Measurements from ENCODE around the gene LILRB3. TPM values are rescaled to one million over a fixed set of nuclear protein-coding genes. Genes with fewer than 3 reads are reported as not detected.
"Not testable (repeated sequence)": the region's sequence is repeated elsewhere in the genome, so short reads cannot be mapped to it uniquely, and the experiment has no call there.

Gene LILRB3
- total RNA-seq, 1 donor from 2014 or later, result 3.6 TPM

- DNase-seq (no peak), ATAC-seq (ENCODE audit: poor library complexity) (no peak)
- intact Hi-C loops (cut with DNase I), result no loop called here
These were observed 20.8 kb downstream of the LILRB3 start for GRCh38 chr19:54201980-54202379.

DNA sequence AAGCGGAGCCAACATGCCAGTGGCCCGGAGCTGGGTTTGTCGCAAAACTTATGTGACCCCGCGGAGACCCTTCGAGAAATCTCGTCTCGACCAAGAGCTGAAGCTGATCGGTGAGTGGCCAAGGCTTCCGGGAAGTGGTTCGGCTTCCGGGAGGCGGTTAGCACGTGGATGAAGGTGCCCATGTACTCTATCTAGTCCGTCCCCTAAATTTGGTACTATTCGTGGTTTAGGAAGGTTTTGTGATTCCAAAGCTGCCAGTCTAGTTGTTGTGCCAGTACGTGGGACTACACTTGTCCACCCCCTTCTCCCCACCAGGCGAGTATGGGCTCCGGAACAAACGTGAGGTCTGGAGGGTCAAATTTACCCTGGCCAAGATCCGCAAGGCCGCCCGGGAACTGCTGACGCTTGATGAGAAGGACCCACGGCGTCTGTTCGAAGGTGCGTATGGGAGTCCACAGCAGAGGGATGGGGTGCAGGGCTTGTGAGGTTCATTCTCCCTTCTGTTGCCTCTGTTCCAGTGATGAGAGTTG is 21.6 kb downstream of the LILRB3 start:
- intact Hi-C loops (cut with DNase I), result no loop called here
- ATAC-seq (ENCODE audit: poor library complexity) (no peak), DNase-seq (no peak)

GRCh38 chr19:54199401-54199800 is 23.4 kb downstream of the LILRB3 start:
- ATAC-seq (ENCODE audit: poor library complexity) (no peak), DNase-seq (no peak)
- intact Hi-C loops (cut with DNase I), result no loop called here

DNA sequence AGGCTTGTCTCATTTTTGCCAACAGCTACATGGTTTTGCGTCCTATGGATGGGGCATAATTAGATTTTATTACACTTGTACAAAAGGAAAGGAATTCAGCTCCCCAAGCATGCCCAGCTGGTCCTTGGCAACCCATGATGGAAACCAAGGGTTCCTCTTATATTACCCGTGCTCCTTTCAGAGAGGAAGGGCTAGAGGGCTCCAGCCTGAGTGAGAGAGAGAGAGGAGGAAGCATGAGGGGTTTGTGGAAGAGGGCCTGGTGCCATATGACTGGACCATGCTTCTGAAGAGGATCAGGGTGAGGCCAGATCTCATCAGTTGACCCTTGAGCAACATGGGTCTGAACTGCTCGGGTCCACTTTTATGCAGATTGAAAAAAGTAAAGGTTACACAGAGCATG is 25.7 kb downstream of the LILRB3 start:
- no peak for DNase-seq
- intact Hi-C loops (cut with DNase I), result no loop called here
- ATAC-seq (ENCODE audit: poor library complexity), result no peak

GRCh38 chr19:54196536-54196935 is 26.3 kb downstream of the LILRB3 start:
- ATAC-seq (ENCODE audit: poor library complexity) (no peak), DNase-seq (no peak)
- intact Hi-C loops (cut with DNase I), result no loop called here

GRCh38 chr19:54194463-54194862 is 28.3 kb downstream of the LILRB3 start:
- intact Hi-C loops (cut with DNase I); ATAC-seq (ENCODE audit: poor library complexity); DNase-seq: not testable (repeated sequence)

DNA sequence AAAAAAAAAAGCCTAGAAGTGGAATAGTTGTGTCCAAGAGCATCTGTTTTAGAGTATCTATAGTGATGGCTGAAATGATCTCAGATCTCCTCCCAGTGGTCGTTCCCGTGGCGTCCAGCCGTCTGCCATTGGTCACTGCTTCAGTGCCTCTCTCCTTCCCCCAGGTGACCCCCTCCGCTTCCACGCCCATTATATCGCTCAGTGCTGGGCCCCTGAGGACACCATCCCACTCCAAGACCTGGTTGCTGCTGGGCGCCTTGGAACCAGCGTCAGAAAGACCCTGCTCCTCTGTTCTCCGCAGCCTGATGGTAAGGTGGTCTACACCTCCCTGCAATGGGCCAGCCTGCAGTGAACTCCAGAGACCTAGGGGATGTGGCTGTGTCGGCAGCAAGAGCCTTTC is 29.8 kb downstream of the LILRB3 start:
- ATAC-seq (ENCODE audit: poor library complexity) (no peak), DNase-seq (no peak)
- intact Hi-C loops (cut with DNase I), result no loop called here

DNA sequence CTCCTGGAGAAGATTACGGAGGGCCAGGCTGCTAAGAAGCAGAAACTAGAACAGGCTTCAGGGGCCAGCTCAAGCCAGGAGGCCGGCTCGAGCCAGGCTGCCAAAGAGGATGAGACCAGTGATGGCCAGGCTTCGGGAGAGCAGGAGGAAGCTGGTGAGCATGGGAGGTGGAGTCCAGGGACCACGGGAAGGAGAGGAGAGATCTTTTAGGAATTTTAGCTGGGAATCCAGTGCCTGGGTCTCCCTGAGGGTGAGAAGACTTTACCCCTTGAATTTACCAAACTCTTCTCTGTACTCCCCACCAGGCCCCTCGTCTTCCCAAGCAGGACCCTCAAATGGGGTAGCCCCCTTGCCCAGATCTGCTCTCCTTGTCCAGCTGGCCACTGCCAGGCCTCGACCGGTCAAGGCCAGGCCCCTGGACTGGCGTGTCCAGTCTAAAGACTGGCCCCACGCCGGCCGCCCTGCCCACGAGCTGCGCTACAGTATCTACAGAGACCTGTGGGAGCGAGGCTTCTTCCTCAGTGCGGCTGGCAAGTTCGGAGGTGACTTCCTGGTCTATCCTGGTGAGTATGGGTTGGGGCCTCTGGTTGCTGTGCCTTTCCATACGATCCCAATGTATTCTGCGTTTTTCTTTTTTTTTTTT is 30.9 kb downstream of the LILRB3 start:
- ATAC-seq (ENCODE audit: poor library complexity) (no peak), DNase-seq (no peak)
- intact Hi-C loops (cut with DNase I), result no loop called here

GRCh38 chr19:54191011-54191810 is 31.6 kb downstream of the LILRB3 start, which contains the start of gene TSEN34:
TSEN34 (plus strand) TSS chr19:54191308; CDS start chr19:54191365, 57 bp downstream.
- DNase-seq, result peak; percentile 93
- peak; percentile 59 for ATAC-seq (ENCODE audit: poor library complexity)
- intact Hi-C loops (cut with DNase I), result no loop called here

DNA sequence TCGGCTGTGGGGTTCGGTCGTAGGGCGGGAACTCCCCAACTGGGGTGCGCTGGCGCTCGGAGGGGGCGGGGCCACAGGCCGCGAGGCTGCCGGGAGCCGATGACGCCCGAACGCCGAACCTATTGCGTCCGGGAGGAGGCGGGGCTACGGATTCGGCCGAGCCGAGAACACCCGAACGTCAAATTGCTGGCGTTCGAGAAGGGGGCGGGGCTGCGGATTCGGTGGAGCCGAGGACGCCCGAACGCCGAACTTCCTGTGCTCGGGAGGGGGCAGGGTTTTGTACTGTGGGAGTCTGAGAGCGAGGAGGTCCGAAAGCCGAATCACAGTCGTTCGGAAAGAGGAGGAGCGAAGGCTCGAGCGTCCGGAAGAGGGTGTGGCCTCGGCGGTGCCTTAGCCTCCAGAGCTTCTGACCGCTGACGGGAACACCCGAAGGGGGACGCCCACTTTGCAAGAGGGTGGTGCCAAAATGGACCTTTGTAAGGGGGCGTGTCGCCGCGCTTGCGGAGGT is 32.2 kb downstream of the LILRB3 start:
- intact Hi-C loops (cut with DNase I), result no loop called here
- DNase-seq (peak; percentile 99), ATAC-seq (ENCODE audit: poor library complexity) (peak; percentile 79)

- peak; percentile 100 for DNase-seq
- ATAC-seq (ENCODE audit: poor library complexity), result peak; percentile 82
- intact Hi-C loops (cut with DNase I), result no loop called here
These were observed 32.9 kb downstream of the LILRB3 start for GRCh38 chr19:54189735-54190502.

DNA sequence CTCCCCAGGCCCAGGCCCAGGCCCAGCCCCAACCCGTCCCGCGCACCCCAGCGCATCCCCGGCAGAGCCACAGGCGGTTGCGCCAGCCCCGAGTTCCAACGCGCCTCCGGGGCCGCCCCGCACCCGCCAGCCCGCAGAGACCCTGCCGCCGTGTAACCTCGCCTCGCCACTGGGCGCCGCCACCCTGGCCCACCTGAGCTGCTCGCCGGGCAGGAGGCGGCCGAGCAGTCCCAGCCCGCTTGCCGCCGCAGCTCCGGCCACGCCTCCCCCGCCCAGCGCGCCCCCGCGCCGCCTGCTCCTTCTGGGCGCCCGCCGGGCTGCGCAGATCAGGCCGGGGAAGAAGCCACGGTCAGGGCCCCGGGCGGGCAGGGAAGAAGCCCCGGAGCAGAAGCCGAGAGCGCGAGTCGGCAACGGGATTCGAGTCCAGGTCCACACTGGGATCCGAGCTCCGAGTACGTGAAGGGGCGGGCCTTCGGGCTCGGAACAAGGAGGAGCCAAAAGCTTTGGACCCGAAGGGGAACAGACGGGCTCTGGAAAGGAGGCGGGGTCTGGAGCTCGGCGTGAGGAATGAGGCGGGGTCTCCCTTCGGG is 33.6 kb downstream of the LILRB3 start, which contains the start of gene MBOAT7:
Gene MBOAT7 (minus strand): TSS at position 436 of the 590 bp plus-strand sequence. CDS start 1,072 bp downstream, outside the sequence.
- no peak for DNase-seq
- peak; percentile 11 for ATAC-seq (ENCODE audit: poor library complexity)
- intact Hi-C loops (cut with DNase I), result no loop called here

- ATAC-seq (ENCODE audit: poor library complexity) (no peak), DNase-seq (no peak)
- intact Hi-C loops (cut with DNase I), result no loop called here
These were observed 34.5 kb downstream of the LILRB3 start for GRCh38 chr19:54188215-54188871.

- intact Hi-C loops (cut with DNase I), result no loop called here
- DNase-seq (no peak), ATAC-seq (ENCODE audit: poor library complexity) (no peak)
These were observed 35.8 kb downstream of the LILRB3 start for GRCh38 chr19:54186934-54187381.

- intact Hi-C loops (cut with DNase I), result no loop called here
- DNase-seq (no peak), ATAC-seq (ENCODE audit: poor library complexity) (no peak)
These were observed 36.5 kb downstream of the LILRB3 start for GRCh38 chr19:54186351-54186750.

DNA sequence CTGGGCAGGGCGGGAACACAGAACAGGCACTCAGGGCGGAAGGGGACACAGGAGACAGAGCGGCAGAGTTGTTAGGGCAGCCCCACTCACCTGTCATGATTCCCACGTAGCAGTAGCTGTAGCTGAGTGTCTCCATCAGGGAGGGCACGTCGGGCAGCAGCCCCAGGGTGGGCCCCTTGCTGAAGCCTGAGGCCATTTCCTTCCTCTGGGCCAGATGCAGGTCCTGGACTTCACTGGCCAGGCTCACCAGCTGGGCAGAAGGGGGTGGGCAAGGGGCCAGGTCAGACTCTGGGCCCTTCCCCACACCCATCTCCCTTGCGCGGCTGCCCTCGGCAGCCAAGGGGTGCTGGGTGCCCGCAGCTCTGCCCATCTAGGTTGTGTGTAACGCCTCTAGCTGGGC is 39.4 kb downstream of the LILRB3 start:
- intact Hi-C loops (cut with DNase I), result no loop called here
- ATAC-seq (ENCODE audit: poor library complexity), result no peak
- no peak for DNase-seq

DNA sequence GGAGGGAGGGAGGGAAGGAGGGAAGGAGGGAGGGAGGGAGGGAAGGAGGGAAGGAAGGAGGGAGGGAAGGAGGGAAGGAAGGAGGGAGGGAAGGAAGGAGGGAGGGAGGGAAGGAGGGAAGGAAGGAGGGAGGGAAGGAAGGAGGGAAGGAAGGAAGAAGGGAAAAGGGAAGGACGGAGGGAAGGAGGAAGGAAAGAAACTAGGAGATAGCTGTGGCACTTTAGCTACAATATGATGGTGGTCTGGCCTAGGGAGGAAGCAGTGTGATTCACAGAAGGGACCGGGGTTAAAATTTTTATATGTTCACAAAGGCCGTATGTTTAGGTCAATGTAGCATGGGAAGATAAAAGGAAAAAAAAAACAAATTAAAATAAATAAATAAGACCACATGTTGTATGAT is 40.9 kb downstream of the LILRB3 start:
- intact Hi-C loops (cut with DNase I); ATAC-seq (ENCODE audit: poor library complexity); DNase-seq: not testable (repeated sequence)

GRCh38 chr19:54180691-54181091 is 42.1 kb downstream of the LILRB3 start:
- no peak for ATAC-seq (ENCODE audit: poor library complexity)
- intact Hi-C loops (cut with DNase I), result no loop called here
- no peak for DNase-seq

All from Right ventricle myocardium superior (tissue), 1 donor.